Measurements from ENCODE around the gene CANT1. TPM values are rescaled to one million over a fixed set of nuclear protein-coding genes. Genes with fewer than 3 reads are reported as not detected.

Gene CANT1
- total and polyA plus RNA-seq, 4 donors = 6.2 to 20.0 (median 16.4) TPM

DNA sequence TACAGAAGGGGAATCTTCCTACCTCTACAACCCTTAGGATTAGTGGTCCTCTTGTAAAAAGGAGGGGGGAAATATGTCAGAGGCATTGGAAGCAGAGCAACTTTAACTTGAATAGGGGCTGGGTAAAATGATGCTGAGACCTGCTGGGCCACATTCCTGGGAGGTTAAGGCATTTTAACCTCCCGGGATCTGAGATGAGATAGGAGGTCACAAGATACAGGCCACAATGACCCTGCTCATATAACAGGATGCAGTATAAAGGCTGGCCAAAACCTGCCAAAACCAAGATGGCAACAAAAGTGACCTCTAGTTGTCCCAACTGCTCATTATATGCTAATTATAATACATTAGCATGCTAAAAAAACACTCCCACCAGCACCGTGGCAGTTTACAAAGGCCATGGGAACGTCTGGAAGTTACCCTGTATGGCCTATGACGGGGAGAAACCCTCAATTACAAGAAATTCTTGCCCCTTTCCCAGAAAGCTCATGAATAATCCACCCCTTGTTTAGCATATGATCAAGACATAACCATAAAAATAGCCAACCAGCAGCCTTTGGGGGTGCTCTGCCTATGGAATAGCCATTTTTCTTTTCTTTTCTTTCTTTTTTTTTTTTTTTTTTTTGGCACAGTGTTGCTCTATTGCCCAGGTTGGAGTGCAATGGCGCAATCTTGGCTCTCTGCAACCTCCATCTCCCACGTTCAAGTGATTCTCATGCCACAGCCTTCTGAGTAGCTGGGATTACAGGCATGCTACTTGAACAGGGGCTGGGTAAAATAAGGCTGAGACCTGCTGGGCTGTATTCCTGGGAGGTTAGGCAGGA lies 8.2 kb upstream of the CANT1 start:
- 61% methylated on average over 6 of the region's 6 CpGs for WGBS
- no peak for TF ChIP-seq CTCF (IDR thresholded peaks at IDR 0.05; ENCODE audit: low read depth, low read length, missing input control)
- TF ChIP-seq HNF4G (IDR thresholded peaks at IDR 0.05) = no peak
- TF ChIP-seq, protein P1, sequence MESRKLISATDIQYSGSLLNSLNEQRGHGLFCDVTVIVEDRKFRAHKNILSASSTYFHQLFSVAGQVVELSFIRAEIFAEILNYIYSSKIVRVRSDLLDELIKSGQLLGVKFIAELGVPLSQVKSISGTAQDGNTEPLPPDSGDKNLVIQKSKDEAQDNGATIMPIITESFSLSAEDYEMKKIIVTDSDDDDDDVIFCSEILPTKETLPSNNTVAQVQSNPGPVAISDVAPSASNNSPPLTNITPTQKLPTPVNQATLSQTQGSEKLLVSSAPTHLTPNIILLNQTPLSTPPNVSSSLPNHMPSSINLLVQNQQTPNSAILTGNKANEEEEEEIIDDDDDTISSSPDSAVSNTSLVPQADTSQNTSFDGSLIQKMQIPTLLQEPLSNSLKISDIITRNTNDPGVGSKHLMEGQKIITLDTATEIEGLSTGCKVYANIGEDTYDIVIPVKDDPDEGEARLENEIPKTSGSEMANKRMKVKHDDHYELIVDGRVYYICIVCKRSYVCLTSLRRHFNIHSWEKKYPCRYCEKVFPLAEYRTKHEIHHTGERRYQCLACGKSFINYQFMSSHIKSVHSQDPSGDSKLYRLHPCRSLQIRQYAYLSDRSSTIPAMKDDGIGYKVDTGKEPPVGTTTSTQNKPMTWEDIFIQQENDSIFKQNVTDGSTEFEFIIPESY (IDR thresholded peaks at IDR 0.05) = no peak
- peak; percentile 26 for TF ChIP-seq NR2F2 (IDR thresholded peaks at IDR 0.05)
- no peak for TF ChIP-seq FOXA2 (IDR thresholded peaks at IDR 0.05)
- no peak overlapping the region for H3K4me3 ChIP-seq (ENCODE audit: low read depth in 1 of 3, low read length in 3 of 3)
- no peak for DNase-seq (ENCODE audit: low spot score)
- H3K27ac ChIP-seq (ENCODE audit: low read depth in 1 of 2, low read length in 2 of 2) = no peak overlapping the region
- H3K9me3 ChIP-seq (ENCODE audit: control insufficient read depth in 4 of 4, low read length in 3 of 4) = no peaks in the 10 kb centered on the region
- peaks cover 0 to 4% (median 0%) of the 10 kb centered on the region in 4 donors for H3K4me1 ChIP-seq (ENCODE audit: control insufficient read depth in 4 of 4, insufficient read depth in 4 of 4, low read length in 3 of 4)
- H3K9ac ChIP-seq (ENCODE audit: low read depth in 1 of 2, low read length in 2 of 2) = no peak overlapping the region
- no peaks in the 10 kb centered on the region for H3K36me3 ChIP-seq (ENCODE audit: control insufficient read depth in 4 of 4, insufficient read depth in 3 of 4, low read depth in 1 of 4, low read length in 3 of 4)
- H3K27me3 ChIP-seq (ENCODE audit: control insufficient read depth in 4 of 4, insufficient read depth in 4 of 4, low read length in 3 of 4) = peaks cover 0 to 5% (median 0%) of the 10 kb centered on the region in 4 donors

DNA sequence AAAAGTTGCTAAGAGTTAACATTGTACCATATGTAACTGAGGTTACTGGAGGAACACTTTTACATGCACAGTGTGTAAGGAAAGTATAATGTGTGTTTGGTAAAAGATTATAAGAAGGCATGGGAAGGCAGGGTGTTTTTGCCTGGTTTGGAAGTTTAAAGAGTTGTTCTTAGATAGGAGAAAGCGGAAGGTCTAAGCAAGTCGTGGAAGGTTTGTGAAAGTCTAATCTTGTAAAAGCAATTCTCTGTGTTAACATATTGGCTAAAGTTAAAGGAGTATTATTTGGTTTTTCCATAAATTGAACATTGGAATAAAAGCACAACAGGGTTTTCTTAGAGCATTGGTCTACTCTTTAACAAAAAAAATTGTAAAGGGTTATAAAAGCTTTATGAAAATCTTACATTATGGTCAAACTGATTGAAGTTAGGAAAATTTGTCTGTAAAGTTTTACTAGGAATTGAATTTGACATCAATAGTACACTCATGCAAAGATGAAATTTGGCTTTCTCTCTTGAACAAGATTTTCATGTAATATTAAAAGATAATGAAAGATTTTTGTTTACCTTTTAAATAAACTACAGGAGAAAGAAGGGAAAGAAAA lies 4.7 kb upstream of the CANT1 start:
- no peak overlapping the region for H3K4me3 ChIP-seq (ENCODE audit: low read depth in 1 of 3, low read length in 3 of 3)
- 75% methylated on average over 2 of the region's 2 CpGs for WGBS
- H3K27me3 ChIP-seq (ENCODE audit: control insufficient read depth in 4 of 4, insufficient read depth in 4 of 4, low read length in 3 of 4) = no peaks in the 10 kb centered on the region
- no peak overlapping the region for H3K27ac ChIP-seq (ENCODE audit: low read depth in 1 of 2, low read length in 2 of 2)
- no peak for TF ChIP-seq FOXA1 (IDR thresholded peaks at IDR 0.05)
- no peak for TF ChIP-seq NR2F2 (IDR thresholded peaks at IDR 0.05)
- no peak for TF ChIP-seq RAD21 (IDR thresholded peaks at IDR 0.05)
- no peaks in the 10 kb centered on the region for H3K36me3 ChIP-seq (ENCODE audit: control insufficient read depth in 4 of 4, insufficient read depth in 3 of 4, low read depth in 1 of 4, low read length in 3 of 4)
- no peak for DNase-seq (ENCODE audit: low spot score)
- peaks cover 0 to 6% (median 0%) of the 10 kb centered on the region in 4 donors for H3K4me1 ChIP-seq (ENCODE audit: control insufficient read depth in 4 of 4, insufficient read depth in 4 of 4, low read length in 3 of 4)
- H3K9ac ChIP-seq (ENCODE audit: low read depth in 1 of 2, low read length in 2 of 2) = no peak overlapping the region
- H3K9me3 ChIP-seq (ENCODE audit: control insufficient read depth in 4 of 4, low read length in 3 of 4) = no peaks in the 10 kb centered on the region

- 71% methylated on average over 6 of the region's 6 CpGs for WGBS
- DNase-seq (ENCODE audit: low spot score) = no peak
- Histone ChIP-seq H3K36me3 (ENCODE audit: control insufficient read depth in 4 of 4, insufficient read depth in 3 of 4, low read depth in 1 of 4, low read length in 3 of 4) (no peaks in the 10 kb centered on the region), H3K4me1 (ENCODE audit: control insufficient read depth in 4 of 4, insufficient read depth in 4 of 4, low read length in 3 of 4) (peaks cover 0 to 18% (median 10%) of the 10 kb centered on the region in 4 donors), H3K9ac (ENCODE audit: low read depth in 1 of 2, low read length in 2 of 2) (no peak overlapping the region), H3K4me3 (ENCODE audit: low read depth in 1 of 3, low read length in 3 of 3) (no peak overlapping the region), H3K9me3 (ENCODE audit: control insufficient read depth in 4 of 4, low read length in 3 of 4) (no peaks in the 10 kb centered on the region), H3K27ac (ENCODE audit: low read depth in 1 of 2, low read length in 2 of 2) (no peak overlapping the region), H3K27me3 (ENCODE audit: control insufficient read depth in 4 of 4, insufficient read depth in 4 of 4, low read length in 3 of 4) (no peaks in the 10 kb centered on the region)
- no peak for TF ChIP-seq FOXA2 (IDR thresholded peaks at IDR 0.05)
- no peak for TF ChIP-seq MAX (IDR thresholded peaks at IDR 0.05)
- no peak for TF ChIP-seq HNF4G (IDR thresholded peaks at IDR 0.05)
- TF ChIP-seq JUND (IDR thresholded peaks at IDR 0.05) = no peak
- TF ChIP-seq FOXA1 (IDR thresholded peaks at IDR 0.05) = no peak
- no peak for TF ChIP-seq HNF4A (conservative IDR thresholded peaks at IDR 0.05)
These were observed 3.1 kb upstream of the CANT1 start for GRCh38 chr17:79012563-79013134.

All from liver (tissue), 9 donors.